GM12878 (cell line): ENCODE data around the gene IFT122. TPM values are rescaled to one million over a fixed set of nuclear protein-coding genes. Genes with fewer than 3 reads are reported as not detected.

Source experiments
- ATAC-seq: fragments of 200-7000 bp; cut with Tn5 transposase; 3 replicates; pipeline ENCODE4 v1.9.1; 2020; ENCODE audit warnings: mild to moderate bottlenecking, moderate library complexity
- BruUV-seq: library from RNA; stranded (reverse); fragments of 400-500 nt; replicated peaks from 2 replicates; lab custom pipeline; 2021; lab: Mats Ljungman, UMichigan
- CTCF ChIA-PET: fragments of 300-600 bp; sonication (Branson Sonifier 250); formaldehyde crosslinking; extraction: SDS; loops from one replicate; lab custom pipeline; 2021; ENCODE audit warnings: inconsistent platforms; lab: Yijun Ruan, JAX
- POLR2A ChIA-PET: fragments of 350-600 bp; formaldehyde crosslinking; extraction: SDS; loops from one replicate; lab custom pipeline; 2021; ENCODE audit warnings: inconsistent platforms; lab: Charles Lee
- RAD21 ChIA-PET: fragments of 300-600 bp; sonication (Branson Sonifier 250); formaldehyde crosslinking; loops from one replicate; lab custom pipeline; 2023; ENCODE audit warnings: antibody characterized with exemption; ENCODE audit not compliant: unreplicated experiment; lab: Charles Lee
- SMC1A ChIA-PET: fragments of 300-600 bp; sonication (Branson Sonifier 250); formaldehyde crosslinking; loops from one replicate; lab custom pipeline; 2023; ENCODE audit not compliant: unreplicated experiment, uncharacterized antibody; lab: Charles Lee
- DNase-seq: peaks from one replicate; pipeline ENCODE4 v3.0.0-alpha.2; 2011; ENCODE audit warnings: low read depth, low spot score
- FAIRE-seq: peaks from 3 replicates; lab custom pipeline; 2011; peaks lifted over from hg19 to GRCh38; lab: Jason Lieb, UNC
- H2AFZ ChIP-seq: 2 replicates; pipeline ENCODE4 v1.6.0; 2011; ENCODE audit warnings: low read depth, low read length, control low read depth; ENCODE audit not compliant: control insufficient read depth
- H3K27ac ChIP-seq: 2 replicates; pipeline ENCODE4 v1.5.1; 2011; ENCODE audit warnings: control low read depth; ENCODE audit not compliant: control insufficient read depth, insufficient read depth
- H3K27me3 ChIP-seq, 2 experiments: replicated peaks in 1 of 2; 2 replicates each; pipeline versions ENCODE4 v1.6.0 to v1.6.1; 2011; ENCODE audit warnings: low read length in 1 of 2; ENCODE audit not compliant: control insufficient read depth in 2 of 2, insufficient read depth in 2 of 2
- H3K36me3 ChIP-seq, 2 experiments: 2 replicates each; pipeline ENCODE4 v1.5.1; 2011; ENCODE audit warnings: low read length in 1 of 2; ENCODE audit not compliant: control insufficient read depth in 2 of 2, insufficient read depth in 2 of 2
- H3K4me1 ChIP-seq: 2 replicates; pipeline ENCODE4 v1.6.1; 2011; ENCODE audit warnings: mild to moderate bottlenecking, low read length, moderate library complexity, mixed read lengths; ENCODE audit not compliant: control insufficient read depth, insufficient read depth
- H3K4me2 ChIP-seq: 2 replicates; pipeline ENCODE4 v1.6.0; 2011; ENCODE audit warnings: control low read depth; ENCODE audit not compliant: control insufficient read depth, insufficient read depth
- H3K4me3 ChIP-seq: fragments of 200-600 bp; sonication (generic); 2 replicates; pipeline ENCODE4 v1.5.1; 2016
- H3K79me2 ChIP-seq: 2 replicates; pipeline ENCODE4 v1.6.0; 2011; ENCODE audit warnings: low read length; ENCODE audit not compliant: control insufficient read depth, insufficient read depth
- H3K9ac ChIP-seq: 2 replicates; pipeline ENCODE4 v1.8.0; 2011; ENCODE audit warnings: low read length, control low read depth, mixed read lengths; ENCODE audit not compliant: control insufficient read depth, insufficient read depth
- H3K9me3 ChIP-seq: replicated peaks from 3 replicates; pipeline ENCODE4 v1.5.1; 2011; ENCODE audit warnings: mild to moderate bottlenecking, low read length; ENCODE audit not compliant: control insufficient read depth, insufficient read depth
- H4K20me1 ChIP-seq: 2 replicates; pipeline ENCODE4 v1.6.0; 2011; ENCODE audit not compliant: control insufficient read depth, insufficient read depth
- ATF2 ChIP-seq: IDR thresholded peaks from 2 replicates; pipeline ENCODE4 v1.6.1; 2012; ENCODE audit warnings: low read length, inconsistent platforms
- CHD1 ChIP-seq: IDR thresholded peaks from 2 replicates; pipeline ENCODE4 v1.6.1; 2012; ENCODE audit warnings: low read depth, low read length, improper control_type of control experiment
- EZH2 ChIP-seq: IDR thresholded peaks from 2 replicates; pipeline ENCODE4 v1.6.1; 2012; ENCODE audit warnings: low read depth, mild to moderate bottlenecking, control low read depth, inconsistent platforms, low read length, borderline replicate concordance; ENCODE audit not compliant: control insufficient read depth
- HSF1 ChIP-seq: fragments of 150-350 bp; IDR thresholded peaks from 2 replicates; pipeline ENCODE4 v1.6.1; 2014; ENCODE audit warnings: mild to moderate bottlenecking, low read depth, low read length
- NRF1 ChIP-seq: conservative IDR thresholded peaks from 2 replicates; pipeline ENCODE4 v1.6.1; 2011; ENCODE audit warnings: mild to moderate bottlenecking, low read depth, low read length, improper control_type of control experiment
- POLR2A ChIP-seq: IDR thresholded peaks from 2 replicates; pipeline ENCODE4 v1.6.1; 2011; ENCODE audit warnings: low read depth, mild to moderate bottlenecking, low read length
- STAT3 ChIP-seq: IDR thresholded peaks from 2 replicates; pipeline ENCODE4 v1.6.1; 2011; ENCODE audit warnings: low read depth, low read length, improper control_type of control experiment
- TCF7 ChIP-seq: IDR thresholded peaks from 2 replicates; pipeline ENCODE4 v1.6.1; 2014; ENCODE audit warnings: antibody characterized with exemption, borderline replicate concordance
- ZNF24 ChIP-seq: fragments of 450-650 bp; IDR thresholded peaks from 2 replicates; pipeline ENCODE4 v1.6.1; 2017; ENCODE audit warnings: antibody characterized with exemption, mild to moderate bottlenecking
- WGBS: methylation state at CpG from one replicate; pipeline ENCODE4 v1.1.6; 2016; ENCODE audit warnings: low lambda C conversion rate; ENCODE audit not compliant: insufficient replicate concordance, insufficient coverage; ENCODE audit errors: missing lambda C conversion rate; 5-methylcytosine and 5-hydroxymethylcytosine counted together
- in situ Hi-C: fragments of 300-500 bp; cut with MboI; formaldehyde crosslinking; loops from 9 replicates; pipeline ENCODE4 v1.14.3; 2018; ENCODE audit warnings: mixed read lengths
- intact Hi-C: fragments of 100-400 bp; cut with micrococcal nuclease; formaldehyde crosslinking; loops from one replicate; pipeline ENCODE4 v1.14.2; 2022; ENCODE audit not compliant: unreplicated experiment
- polyA plus RNA-seq, 11 experiments: library from polyadenylated mRNA; depleted of rRNA in 4 of 11; unstranded in 6 of 11; stranded (reverse) in 5 of 11; fragments of >200 nt; fragmentation: Nextera tagmentation in 4 of 11; fragmentation: Illumina TruSeq in 1 of 11; extraction: Ambion mirVana in 4 of 11; extraction: Trizol in 1 of 11; gene quantifications; 1 replicate in 1 of 11; 2 replicates in 10 of 11; pipeline versions ENCODE4 v1.2.1 to v1.2.3, GENCODE V29; 2011 to 2016; ENCODE audit warnings: inconsistent platforms in 2 of 11, missing spikeins in 2 of 11, low read depth in 1 of 11
- total RNA-seq, 4 experiments: library from RNA; depleted of rRNA in 3 of 4; stranded (reverse); fragments of >200 nt in 3 of 4; fragmentation: Illumina TruSeq in 1 of 4; extraction: Trizol in 1 of 4; gene quantifications; 2 replicates each; pipeline versions ENCODE4 v1.2.1 to v1.2.3, GENCODE V29; 2013 to 2021
- TF ChIP-seq, protein P1 (sequence below): fragments of 450-650 bp; IDR thresholded peaks from 2 replicates; pipeline ENCODE4 v1.6.1; 2014; ENCODE audit warnings: mild to moderate bottlenecking
- TF ChIP-seq, protein P2 (sequence below): fragments of 450-650 bp; conservative IDR thresholded peaks from 2 replicates; pipeline ENCODE4 v1.6.1; 2017; ENCODE audit warnings: mild to moderate bottlenecking, moderate library complexity

Gene IFT122
- total and polyA plus RNA-seq, 10 of the 15 experiments (the other 5 are each of a cell fraction or from before 2014, with no cell fraction given) = 1.8 to 19.2 (median 8.4) TPM

- POLR2A ChIA-PET = interaction anchor here (1.4 kb wide), 1 partner anchor 11 kb away, joined by 5 read pairs; no protein-coding TSS in a partner anchor
- DNase-seq (no peak), ATAC-seq (no peak), FAIRE-seq (no peak)
- H3K9me3 ChIP-seq = no peaks in the 10 kb centered on the region
- peaks cover 6% of the 10 kb centered on the region for H3K4me1 ChIP-seq
- CTCF ChIA-PET = interaction anchor here (1.0 kb wide), 2 partner anchors 11 to 16 kb away, joined by 3 read pairs; no protein-coding TSS in a partner anchor
- RAD21 ChIA-PET = interaction anchor here (0.5 to 1.4 kb wide), 2 partner anchors 33 to 236 kb away, joined by 3 to 4 read pairs; no protein-coding TSS in a partner anchor
- no peak overlapping the region for H3K4me3 ChIP-seq
- intact Hi-C loops (no loop called here), in situ Hi-C loops (no loop called here)
- no peak overlapping the region for H3K27ac ChIP-seq
- H3K79me2 ChIP-seq = no peaks in the 10 kb centered on the region
- H4K20me1 ChIP-seq = no peaks in the 10 kb centered on the region
- no peak for TF ChIP-seq EZH2
- TF ChIP-seq TCF7 = no peak
- no peak for TF ChIP-seq STAT3
- no TSS peak for BruUV-seq
- H3K4me2 ChIP-seq = no peak overlapping the region
- H3K27me3 ChIP-seq = no peaks in the 10 kb centered on the region
- no peaks in the 10 kb centered on the region for H3K36me3 ChIP-seq
- 43% methylated on average over 4 of the region's 4 CpGs for WGBS
- H3K9ac ChIP-seq = no peak overlapping the region
- SMC1A ChIA-PET = interaction anchor here (1.2 to 1.6 kb wide), 2 partner anchors 9 to 25 kb away, joined by 3 to 4 read pairs; no protein-coding TSS in a partner anchor
- no peak overlapping the region for H2AFZ ChIP-seq
These were observed 23.6 kb upstream of the IFT122 start for GRCh38 chr3:129416415-129416814.

GRCh38 chr3:129417326-129417725 lies 22.7 kb upstream of the IFT122 start:
- ChIA-PET SMC1A (interaction anchor here (0.8 to 1.1 kb wide), 3 partner anchors 17 to 34 kb away, joined by 3 to 5 read pairs (median 4); no protein-coding TSS in a partner anchor), RAD21 (interaction anchor here (0.7 to 1.4 kb wide), 2 partner anchors 18 to 34 kb away, joined by 3 to 4 read pairs; no protein-coding TSS in a partner anchor), POLR2A (interaction anchor here (0.6 to 1.4 kb wide), 3 partner anchors 10 to 21 kb away, joined by 3 to 5 read pairs (median 4); partner anchors contain the start of gene EFCAB12), CTCF (interaction anchor here (1.0 to 1.4 kb wide), 3 partner anchors 12 to 18 kb away, joined by 3 to 8 read pairs (median 3); no protein-coding TSS in a partner anchor)
- Histone ChIP-seq H3K9me3 (no peaks in the 10 kb centered on the region), H4K20me1 (no peaks in the 10 kb centered on the region), H3K79me2 (no peaks in the 10 kb centered on the region), H3K27me3 (no peaks in the 10 kb centered on the region), H3K27ac (no peak overlapping the region), H3K9ac (no peak overlapping the region), H3K4me3 (no peak overlapping the region), H3K36me3 (no peaks in the 10 kb centered on the region), H2AFZ (no peak overlapping the region), H3K4me1 (peaks cover 6% of the 10 kb centered on the region), H3K4me2 (no peak overlapping the region)
- in situ Hi-C loops (no loop called here), intact Hi-C loops (no loop called here)
- WGBS = 94% methylated on average over 1 of the region's 1 CpG
- FAIRE-seq (no peak), ATAC-seq (no peak), DNase-seq (no peak)
- BruUV-seq = no TSS peak
- TF ChIP-seq NRF1 (no peak), HSF1 (no peak), ZNF24 (no peak), POLR2A (no peak), ATF2 (no peak), CHD1 (no peak)
- TF ChIP-seq, protein P1, sequence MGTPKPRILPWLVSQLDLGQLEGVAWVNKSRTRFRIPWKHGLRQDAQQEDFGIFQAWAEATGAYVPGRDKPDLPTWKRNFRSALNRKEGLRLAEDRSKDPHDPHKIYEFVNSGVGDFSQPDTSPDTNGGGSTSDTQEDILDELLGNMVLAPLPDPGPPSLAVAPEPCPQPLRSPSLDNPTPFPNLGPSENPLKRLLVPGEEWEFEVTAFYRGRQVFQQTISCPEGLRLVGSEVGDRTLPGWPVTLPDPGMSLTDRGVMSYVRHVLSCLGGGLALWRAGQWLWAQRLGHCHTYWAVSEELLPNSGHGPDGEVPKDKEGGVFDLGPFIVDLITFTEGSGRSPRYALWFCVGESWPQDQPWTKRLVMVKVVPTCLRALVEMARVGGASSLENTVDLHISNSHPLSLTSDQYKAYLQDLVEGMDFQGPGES = no peak
- TF ChIP-seq, protein P2, sequence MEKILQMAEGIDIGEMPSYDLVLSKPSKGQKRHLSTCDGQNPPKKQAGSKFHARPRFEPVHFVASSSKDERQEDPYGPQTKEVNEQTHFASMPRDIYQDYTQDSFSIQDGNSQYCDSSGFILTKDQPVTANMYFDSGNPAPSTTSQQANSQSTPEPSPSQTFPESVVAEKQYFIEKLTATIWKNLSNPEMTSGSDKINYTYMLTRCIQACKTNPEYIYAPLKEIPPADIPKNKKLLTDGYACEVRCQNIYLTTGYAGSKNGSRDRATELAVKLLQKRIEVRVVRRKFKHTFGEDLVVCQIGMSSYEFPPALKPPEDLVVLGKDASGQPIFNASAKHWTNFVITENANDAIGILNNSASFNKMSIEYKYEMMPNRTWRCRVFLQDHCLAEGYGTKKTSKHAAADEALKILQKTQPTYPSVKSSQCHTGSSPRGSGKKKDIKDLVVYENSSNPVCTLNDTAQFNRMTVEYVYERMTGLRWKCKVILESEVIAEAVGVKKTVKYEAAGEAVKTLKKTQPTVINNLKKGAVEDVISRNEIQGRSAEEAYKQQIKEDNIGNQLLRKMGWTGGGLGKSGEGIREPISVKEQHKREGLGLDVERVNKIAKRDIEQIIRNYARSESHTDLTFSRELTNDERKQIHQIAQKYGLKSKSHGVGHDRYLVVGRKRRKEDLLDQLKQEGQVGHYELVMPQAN = no peak
